Adrenal gland (tissue), 12 donors: ENCODE measurements around the gene SPEG. TPM values are rescaled to one million over a fixed set of nuclear protein-coding genes. Genes with fewer than 3 reads are reported as not detected.

Experiments used
- DNase-seq, 7 donors: peaks; one replicate each; pipeline ENCODE4 v3.0.0-alpha.2; 2019 to 2020
- H3K27ac ChIP-seq, 5 donors: fragments of 200-600 bp; sonication (generic) in 4 of 5; 1 replicate in 3 of 5; 2 replicates in 2 of 5; pipeline versions ENCODE4 v1.5.1 to v1.8.0; 2016 to 2020; ENCODE audit warnings: mild to moderate bottlenecking in 1 of 5
- H3K27me3 ChIP-seq: fragments of 200-600 bp; 2 replicates; pipeline ENCODE4 v1.8.0; 2021
- H3K36me3 ChIP-seq, 2 donors: fragments of 200-600 bp; replicated peaks in 1 of 2; 1 replicate in 1 of 2; 2 replicates in 1 of 2; pipeline versions ENCODE4 v1.5.1 to v1.8.0; 2018 to 2022
- H3K4me1 ChIP-seq, 2 donors: fragments of 200-600 bp; replicated peaks in 1 of 2; 1 replicate in 1 of 2; 2 replicates in 1 of 2; pipeline versions ENCODE4 v1.5.1 to v1.8.0; 2018 to 2021
- H3K4me3 ChIP-seq, 4 donors: fragments of 200-600 bp; sonication (generic) in 3 of 4; one replicate each; pipeline ENCODE4 v1.5.1; 2016 to 2018
- H3K9me3 ChIP-seq, 3 donors: fragments of 200-600 bp; sonication (generic) in 1 of 3; replicated peaks in 1 of 3; 1 replicate in 2 of 3; 2 replicates in 1 of 3; pipeline versions ENCODE4 v1.5.1 to v1.8.0; 2016 to 2021
- CTCF ChIP-seq, 6 experiments: fragments of 450-650 bp in 4 of 6; fragments of 200-600 bp in 2 of 6; sonication (generic) in 1 of 6; IDR thresholded peaks; 1 replicate in 5 of 6; 2 replicates in 1 of 6; pipeline versions ENCODE4 v1.5.1 to v1.8.0; 2016 to 2021; ENCODE audit warnings: antibody characterized with exemption in 6 of 6, mild to moderate bottlenecking in 2 of 6, moderate library complexity in 1 of 6
- POLR2A ChIP-seq, 2 donors: fragments of 450-650 bp; IDR thresholded peaks; one replicate each; pipeline ENCODE4 v1.6.1; 2017; ENCODE audit warnings: antibody characterized with exemption in 2 of 2, mild to moderate bottlenecking in 2 of 2, moderate library complexity in 1 of 2
- WGBS, 4 donors: extraction: QIAGEN DNeasy Blood & Tissue Kit in 2 of 4; methylation state at CpG; one replicate each; pipeline versions ENCODE4 v1.1.5 to v1.1.7; 2013 to 2017; 5-methylcytosine and 5-hydroxymethylcytosine counted together
- intact Hi-C, 2 donors: fragments of 100-400 bp; cut with DNase I; formaldehyde crosslinking; loops; one replicate each; pipeline versions ENCODE4 v1.14.1 to v1.15.0; 2022 to 2023
- polyA plus RNA-seq, 3 donors: library from polyadenylated mRNA; stranded (reverse); fragments of 200-250 nt in 2 of 3; fragments of 350-450 nt in 1 of 3; fragmentation: Illumina TruSeq in 1 of 3; extraction: RNeasy Lipid Tissue Mini Kit (QIAGEN cat#74804) in 1 of 3; gene quantifications; one replicate each; pipeline ENCODE4 v1.2.3, GENCODE V29; 2013 to 2014
- total RNA-seq, 9 donors: library from RNA; depleted of rRNA in 4 of 9; stranded (reverse); fragments of >200 nt in 4 of 9; fragments of 120-200 nt in 1 of 9; fragmentation: NEBNext Ultra II Directional in 1 of 9; extraction: Animal tissue kit (Norgen Biotek cat#: 25700) in 1 of 9; gene quantifications; one replicate each; pipeline versions ENCODE4 v1.1.0 to v1.2.4, GENCODE V29; 2013 to 2023
- donor health status: healthy with polysubstance abuse.
- donor health status: Bipolar disorder and iron deficiency.
- donor health status: DM: yes; HTN: yes; CAD: no.
- donor health status: DM: no; HTN: no; CAD: no.
- donor health status: DM: no; HTN: no; CAD: no.
- donor health status: DM: yes; HTN: yes; CAD: no.

The SPEG gene
- total and polyA plus RNA-seq, 12 donors: 0.66 to 178 (median 5.5) TPM

- no peaks in the 10 kb centered on the region for H3K27me3 ChIP-seq
- intact Hi-C loops: loop anchor here (5.0 kb wide), 2 partner anchors 99 to 144 kb away; no protein-coding TSS in a partner anchor
- no peaks in the 10 kb centered on the region for H3K9me3 ChIP-seq
- H3K27ac ChIP-seq: peak overlapping the region; percentile 54 to 96 (median 84)
- H3K4me3 ChIP-seq: peak overlapping the region; percentile 40 to 86 (median 61)
- 0 to 1% (median 1%) methylated on average over 11 to 66 of the region's 66 CpGs; no CpG with 5 or more reads in 1 of the 4 donors for WGBS, 4 donors
- peak in 4 of 7 donors; percentile 35 to 69 (median 52) for DNase-seq
- H3K4me1 ChIP-seq: peaks cover 10 to 24% of the 10 kb centered on the region in 2 donors
- peaks cover 0 to 25% of the 10 kb centered on the region in 2 donors for H3K36me3 ChIP-seq
- TF ChIP-seq POLR2A (IDR thresholded peaks at IDR 0.05) (no peak), CTCF (IDR thresholded peaks at IDR 0.05) (no peak)
Observed at GRCh38 chr2:219542931-219543595, 108.4 kb downstream of the SPEG start.

GRCh38 chr2:219543596-219544358 lies 109.1 kb downstream of the SPEG start, which contains the start of the genes CHPF and TMEM198:
Gene CHPF (minus strand): TSS chr2:219543809. CDS start chr2:219543538, 271 bp downstream.
Gene TMEM198 (plus strand): TSS chr2:219544028. CDS start chr2:219544728, 700 bp downstream.
- DNase-seq: peak; percentile 99 to 100 (median 99)
- 1 to 2% (median 2%) methylated on average over 9 to 75 of the region's 75 CpGs for WGBS, 4 donors
- peaks cover 10 to 24% of the 10 kb centered on the region in 2 donors for H3K4me1 ChIP-seq

GRCh38 chr2:219544567-219544966 lies 109.9 kb downstream of the SPEG start:
- peak overlapping the region in 2 of 5 donors; percentile 92 to 96 for H3K27ac ChIP-seq

More at GRCh38 chr2:219543596-219544358, 109.1 kb downstream of the SPEG start, which contains the start of the genes CHPF and TMEM198:
- Histone ChIP-seq H3K4me3 (peak within 1 kb of the TSS; percentile 40 to 86 (median 61)), H3K27ac (peak within 1 kb of the TSS; percentile 54 to 96 (median 84)), H3K27me3 (no peaks in the 10 kb centered on the region), H3K36me3 (peaks cover 0 to 25% of the 10 kb centered on the region in 2 donors), H3K9me3 (no peaks in the 10 kb centered on the region)
- intact Hi-C loops: loop anchor here (5.0 kb wide), 2 partner anchors 99 to 144 kb away; no protein-coding TSS in a partner anchor
- TF ChIP-seq POLR2A (IDR thresholded peaks at IDR 0.05): peak; percentile 47 to 82
- TF ChIP-seq CTCF (IDR thresholded peaks at IDR 0.05): no peak

More at GRCh38 chr2:219544567-219544966, 109.9 kb downstream of the SPEG start:
- H3K4me3 ChIP-seq: peak overlapping the region in 1 of 4 donors; percentile 82
- no peak for TF ChIP-seq POLR2A (IDR thresholded peaks at IDR 0.05)
- no peak for TF ChIP-seq CTCF (IDR thresholded peaks at IDR 0.05)
- no peak for DNase-seq
- peaks cover 0 to 17% of the 10 kb centered on the region in 2 donors for H3K36me3 ChIP-seq
- intact Hi-C loops: loop anchor here (5.0 kb wide), 2 partner anchors 98 to 143 kb away; no protein-coding TSS in a partner anchor
- peaks cover 10 to 24% of the 10 kb centered on the region in 2 donors for H3K4me1 ChIP-seq
- 45 to 53% (median 47%) methylated on average over 9 of the region's 9 CpGs for WGBS, 4 donors
- no peaks in the 10 kb centered on the region for H3K27me3 ChIP-seq
- H3K9me3 ChIP-seq: no peaks in the 10 kb centered on the region
